Measurements from ENCODE around the gene LRRC56. TPM values are rescaled to one million over a fixed set of nuclear protein-coding genes. Genes with fewer than 3 reads are reported as not detected.
A peak's percentile ranks its signal among the peaks of the same experiment; 100 is the strongest.

LRRC56 gene
- total RNA-seq, 1 donor from 2014 or later, result 0.82 TPM

GRCh38 chr11:555780-556661 is 18.7 kb downstream of the LRRC56 start:
- Histone ChIP-seq H3K4me3 (ENCODE audit: insufficient read depth, low read depth, low read length) (no peak overlapping the region), H3K4me1 (ENCODE audit: insufficient read depth, low read length) (peaks cover 4% of the 10 kb centered on the region), H3K27me3 (ENCODE audit: insufficient read depth, low read length) (peaks cover 23% of the 10 kb centered on the region), H4K20me1 (ENCODE audit: insufficient read depth, low read length) (no peaks in the 10 kb centered on the region), H3K9me3 (ENCODE audit: insufficient read depth, low read depth, low read length) (no peaks in the 10 kb centered on the region), H3K27ac (ENCODE audit: low read depth, low read length) (no peak overlapping the region), H3K9ac (ENCODE audit: low read length) (no peak overlapping the region), H3K79me2 (ENCODE audit: insufficient read depth, low read length) (no peaks in the 10 kb centered on the region), H3K4me2 (ENCODE audit: low read length) (no peak overlapping the region), H3K36me3 (ENCODE audit: insufficient read depth, low read length) (no peaks in the 10 kb centered on the region), H2AFZ (ENCODE audit: low read depth, low read length) (no peak overlapping the region)
- DNase-seq (ENCODE audit: low read depth), result no peak
- Mint-ChIP-seq H3K27me3 (ENCODE audit: low read depth, unreplicated experiment) (peaks cover 9% of the 10 kb centered on the region), H3K27ac (ENCODE audit: unreplicated experiment) (no peak overlapping the region), H3K4me3 (ENCODE audit: unreplicated experiment) (no peak overlapping the region), H3K36me3 (ENCODE audit: low read depth, unreplicated experiment) (peaks cover 1% of the 10 kb centered on the region), H3K4me1 (ENCODE audit: low read depth, unreplicated experiment) (peaks cover 4% of the 10 kb centered on the region), H3K9me3 (ENCODE audit: unreplicated experiment) (peaks cover 2% of the 10 kb centered on the region)
- TF ChIP-seq EZH2 (IDR thresholded peaks at IDR 0.05; ENCODE audit: insufficient read depth, low read length), result peak; percentile 92
- no peak for TF ChIP-seq CTCF (IDR thresholded peaks at IDR 0.05; ENCODE audit: insufficient read depth, low read depth, low read length)
- FAIRE-seq, result no peak

GRCh38 chr11:556662-557256 is 19.4 kb downstream of the LRRC56 start:
- Histone ChIP-seq H2AFZ (ENCODE audit: low read depth, low read length) (no peak overlapping the region), H3K4me2 (ENCODE audit: low read length) (no peak overlapping the region), H3K9me3 (ENCODE audit: insufficient read depth, low read depth, low read length) (no peaks in the 10 kb centered on the region), H3K27me3 (ENCODE audit: insufficient read depth, low read length) (peaks cover 23% of the 10 kb centered on the region), H3K27ac (ENCODE audit: low read depth, low read length) (no peak overlapping the region), H4K20me1 (ENCODE audit: insufficient read depth, low read length) (no peaks in the 10 kb centered on the region), H3K9ac (ENCODE audit: low read length) (no peak overlapping the region), H3K36me3 (ENCODE audit: insufficient read depth, low read length) (no peaks in the 10 kb centered on the region), H3K4me3 (ENCODE audit: insufficient read depth, low read depth, low read length) (no peak overlapping the region), H3K79me2 (ENCODE audit: insufficient read depth, low read length) (no peaks in the 10 kb centered on the region), H3K4me1 (ENCODE audit: insufficient read depth, low read length) (peaks cover 8% of the 10 kb centered on the region)
- Mint-ChIP-seq H3K27me3 (ENCODE audit: low read depth, unreplicated experiment) (peaks cover 9% of the 10 kb centered on the region), H3K27ac (ENCODE audit: unreplicated experiment) (no peak overlapping the region), H3K4me1 (ENCODE audit: low read depth, unreplicated experiment) (peaks cover 4% of the 10 kb centered on the region), H3K9me3 (ENCODE audit: unreplicated experiment) (peaks cover 2% of the 10 kb centered on the region), H3K4me3 (ENCODE audit: unreplicated experiment) (no peak overlapping the region), H3K36me3 (ENCODE audit: low read depth, unreplicated experiment) (peaks cover 1% of the 10 kb centered on the region)
- FAIRE-seq (no peak), DNase-seq (ENCODE audit: low read depth) (no peak)
- no peak for TF ChIP-seq EZH2 (IDR thresholded peaks at IDR 0.05; ENCODE audit: insufficient read depth, low read length)
- no peak for TF ChIP-seq CTCF (IDR thresholded peaks at IDR 0.05; ENCODE audit: insufficient read depth, low read depth, low read length)

Data from astrocyte (in vitro differentiated cells and primary cell).